Measurements from ENCODE around the gene KHNYN. TPM values are rescaled to one million over a fixed set of nuclear protein-coding genes. Genes with fewer than 3 reads are reported as not detected.

KHNYN gene
- total and polyA plus RNA-seq, 2 of the 8 experiments (the other 6 are each of a cell fraction or from before 2014, with no cell fraction given), result 7.6 to 22.3 TPM

GRCh38 chr14:24392325-24393091 lies 37.2 kb upstream of the KHNYN start:
- no peak overlapping the region for H3K23ac ChIP-seq (ENCODE audit: insufficient read length)
- H4K5ac ChIP-seq (ENCODE audit: insufficient read length, low read depth, low read length), result no peak overlapping the region
- H3K23me2 ChIP-seq (ENCODE audit: low read depth, low read length), result no peaks in the 10 kb centered on the region
- WGBS, 2 experiments (ENCODE audit: extremely low coverage in 1 of 2, insufficient coverage in 1 of 2, insufficient read length in 1 of 2, insufficient replicate concordance in 2 of 2, low coverage in 1 of 2, low lambda C conversion rate in 2 of 2, missing lambda C conversion rate in 1 of 2), result 63% methylated on average over 8 of the region's 8 CpGs; no CpG with 5 or more reads in 1 of the 2 experiments
- H2BK15ac ChIP-seq (ENCODE audit: low read length), result no peak overlapping the region
- H3K9me3 ChIP-seq (ENCODE audit: insufficient read depth in 2 of 2, low read depth in 1 of 2, low read length in 1 of 2), result no peaks in the 10 kb centered on the region
- no peaks in the 10 kb centered on the region for H4K20me1 ChIP-seq (replicated peaks in 1 of 2; ENCODE audit: control insufficient read depth in 1 of 2, insufficient read depth in 2 of 2, low read length in 2 of 2)
- H3K4me3 ChIP-seq (ENCODE audit: extremely low read depth in 1 of 4, insufficient read depth in 2 of 4, low read depth in 3 of 4, low read length in 4 of 4), result no peak overlapping the region
- no peaks in the 10 kb centered on the region for H3K79me1 ChIP-seq (ENCODE audit: low read depth, low read length)
- CTCF ChIA-PET (ENCODE audit: partially characterized antibody), result interaction anchor here (1.0 to 5.4 kb wide), 6 partner anchors 14 to 44 kb away, joined by 3 to 40 read pairs (median 4); no protein-coding TSS in a partner anchor
- no peak overlapping the region for H2BK120ac ChIP-seq (replicated peaks; ENCODE audit: low read depth, low read length)
- FAIRE-seq (no peak), DNase-seq (ENCODE audit: low read depth in 1 of 2, low spot score in 2 of 2) (no peak)
- no peaks in the 10 kb centered on the region for H3K79me2 ChIP-seq (ENCODE audit: control insufficient read depth in 1 of 2, insufficient read depth in 2 of 2, low read length in 2 of 2)
- no peak overlapping the region for H2AFZ ChIP-seq (ENCODE audit: low read length)
- POLR2A ChIA-PET (ENCODE audit: partially characterized antibody), result interaction anchor here (0.7 to 4.7 kb wide), 3 partner anchors 14 to 23 kb away, joined by 3 to 27 read pairs (median 4); no protein-coding TSS in a partner anchor
- no peak overlapping the region for H3K56ac ChIP-seq (replicated peaks; ENCODE audit: insufficient read length, low read depth, low read length)
- H3K36me3 ChIP-seq (ENCODE audit: control insufficient read depth in 2 of 4, insufficient read depth in 4 of 4, low read length in 3 of 4), result no peaks in the 10 kb centered on the region
- H2BK20ac ChIP-seq (ENCODE audit: low read length), result 0 out of 2 replicates have a peak overlapping the region, but pooled peaks have one; percentile 26
- TF ChIP-seq RAD21 (IDR thresholded peaks at IDR 0.05 in 1 of 2, conservative IDR thresholded peaks at IDR 0.05 in 1 of 2; ENCODE audit: low read depth in 2 of 2, low read length in 2 of 2), result no peak
- TF ChIP-seq CTCF (IDR thresholded peaks at IDR 0.05; ENCODE audit: control extremely low read depth in 1 of 3, insufficient read depth in 1 of 3, low read depth in 1 of 3, low read length in 3 of 3), result peak in 1 of 3 experiments; percentile 26; a peak in 1 of 4 replicates
- no peak for TF ChIP-seq GABPA (IDR thresholded peaks at IDR 0.05; ENCODE audit: borderline replicate concordance, insufficient read depth, low read length)
- no peak for TF ChIP-seq NANOG (IDR thresholded peaks at IDR 0.05; ENCODE audit: insufficient read depth, low read depth, low read length, poor library complexity, severe bottlenecking)
- TF ChIP-seq RBBP5 (IDR thresholded peaks at IDR 0.05; ENCODE audit: borderline replicate concordance, low read depth, low read length), result no peak
- TF ChIP-seq EZH2 (IDR thresholded peaks at IDR 0.05; ENCODE audit: low read depth, low read length, severe bottlenecking), result no peak
- TF ChIP-seq SP4 (IDR thresholded peaks at IDR 0.05; ENCODE audit: low read length), result no peak
- TF ChIP-seq MAFK (IDR thresholded peaks at IDR 0.05; ENCODE audit: low read depth, low read length), result no peak
- H2AK5ac ChIP-seq (ENCODE audit: low read depth, low read length), result no peak overlapping the region
- H2BK5ac ChIP-seq (ENCODE audit: low read depth, low read length), result no peak overlapping the region
- peaks cover 0 to 3% (median 1%) of the 10 kb centered on the region in 4 experiments; a peak in 2 of 7 replicates for H3K27me3 ChIP-seq (replicated peaks in 1 of 4; ENCODE audit: control insufficient read depth in 3 of 4, extremely low read depth in 1 of 4, insufficient read depth in 3 of 4, low read length in 3 of 4)
- H2BK12ac ChIP-seq (ENCODE audit: low read depth, low read length), result 0 out of 2 replicates have a peak overlapping the region, but pooled peaks have one; percentile 19
- peaks cover 0 to 5% (median 0%) of the 10 kb centered on the region in 4 experiments; a peak in 2 of 7 replicates for H3K4me1 ChIP-seq (replicated peaks in 1 of 4; ENCODE audit: control insufficient read depth in 3 of 4, insufficient read depth in 4 of 4, low read length in 3 of 4)
- H3K4me2 ChIP-seq (ENCODE audit: insufficient read depth in 1 of 2, low read depth in 2 of 2, low read length in 2 of 2), result no peak overlapping the region; a peak in 1 of 4 replicates
- H4K8ac ChIP-seq (ENCODE audit: extremely low read depth, insufficient read depth, low read length), result no peak overlapping the region
- no peak overlapping the region for H3K18ac ChIP-seq (ENCODE audit: extremely low read depth, low read length)
- H3K9ac ChIP-seq (replicated peaks in 1 of 4; ENCODE audit: extremely low read depth in 1 of 4, low read depth in 3 of 4, low read length in 3 of 4), result no peak overlapping the region
- H3K14ac ChIP-seq (ENCODE audit: insufficient read length), result no peak overlapping the region
- no peak overlapping the region for H3K27ac ChIP-seq (ENCODE audit: low read depth, low read length)
- H4K91ac ChIP-seq (replicated peaks; ENCODE audit: insufficient read length, low read length), result no peak overlapping the region
- H3K4ac ChIP-seq (replicated peaks; ENCODE audit: insufficient read length, low read depth, low read length), result no peak overlapping the region
